Ishikawa (cell line): ENCODE results near the gene EHD4.

Experiments
- CEBPB ChIP-seq: IDR thresholded peaks from 2 replicates; pipeline ENCODE4 v1.6.1; 2012
- CREB1 ChIP-seq: IDR thresholded peaks from 2 replicates; pipeline ENCODE4 v1.6.1; 2012; ENCODE audit warnings: low read depth
- EGR1 ChIP-seq: IDR thresholded peaks from 2 replicates; pipeline ENCODE4 v1.6.1; 2012
- EP300 ChIP-seq: IDR thresholded peaks from 2 replicates; pipeline ENCODE4 v1.6.1; 2012; ENCODE audit warnings: borderline replicate concordance
- FOXM1 ChIP-seq: IDR thresholded peaks from 2 replicates; pipeline ENCODE4 v1.6.1; 2012; ENCODE audit warnings: low read depth, borderline replicate concordance
- NFIC ChIP-seq: IDR thresholded peaks from 2 replicates; pipeline ENCODE4 v1.6.1; 2012
- RAD21 ChIP-seq: IDR thresholded peaks from 2 replicates; pipeline ENCODE4 v1.6.1; 2012; ENCODE audit warnings: low read depth
- TAF1 ChIP-seq: IDR thresholded peaks from 2 replicates; pipeline ENCODE4 v1.6.1; 2012; ENCODE audit warnings: low read depth, mild to moderate bottlenecking
- TCF12 ChIP-seq: IDR thresholded peaks from 2 replicates; pipeline ENCODE4 v1.6.1; 2012; ENCODE audit warnings: low read depth
- TEAD4 ChIP-seq: IDR thresholded peaks from 2 replicates; pipeline ENCODE4 v1.6.1; 2012
- YY1 ChIP-seq: IDR thresholded peaks from 2 replicates; pipeline ENCODE4 v1.6.1; 2012; ENCODE audit warnings: low read depth
- ZBTB7A ChIP-seq: IDR thresholded peaks from 2 replicates; pipeline ENCODE4 v1.6.1; 2012; ENCODE audit warnings: low read depth
- TF ChIP-seq, protein P1 (sequence below): IDR thresholded peaks from 2 replicates; pipeline ENCODE4 v1.6.1; 2012
- TF ChIP-seq, protein P2 (sequence below): IDR thresholded peaks from 2 replicates; pipeline ENCODE4 v1.6.1; 2012
- TF ChIP-seq, protein P3 (sequence below): IDR thresholded peaks from 2 replicates; pipeline ENCODE4 v1.6.1; 2012; ENCODE audit warnings: low read depth, mild to moderate bottlenecking

The EHD4 gene

DNA sequence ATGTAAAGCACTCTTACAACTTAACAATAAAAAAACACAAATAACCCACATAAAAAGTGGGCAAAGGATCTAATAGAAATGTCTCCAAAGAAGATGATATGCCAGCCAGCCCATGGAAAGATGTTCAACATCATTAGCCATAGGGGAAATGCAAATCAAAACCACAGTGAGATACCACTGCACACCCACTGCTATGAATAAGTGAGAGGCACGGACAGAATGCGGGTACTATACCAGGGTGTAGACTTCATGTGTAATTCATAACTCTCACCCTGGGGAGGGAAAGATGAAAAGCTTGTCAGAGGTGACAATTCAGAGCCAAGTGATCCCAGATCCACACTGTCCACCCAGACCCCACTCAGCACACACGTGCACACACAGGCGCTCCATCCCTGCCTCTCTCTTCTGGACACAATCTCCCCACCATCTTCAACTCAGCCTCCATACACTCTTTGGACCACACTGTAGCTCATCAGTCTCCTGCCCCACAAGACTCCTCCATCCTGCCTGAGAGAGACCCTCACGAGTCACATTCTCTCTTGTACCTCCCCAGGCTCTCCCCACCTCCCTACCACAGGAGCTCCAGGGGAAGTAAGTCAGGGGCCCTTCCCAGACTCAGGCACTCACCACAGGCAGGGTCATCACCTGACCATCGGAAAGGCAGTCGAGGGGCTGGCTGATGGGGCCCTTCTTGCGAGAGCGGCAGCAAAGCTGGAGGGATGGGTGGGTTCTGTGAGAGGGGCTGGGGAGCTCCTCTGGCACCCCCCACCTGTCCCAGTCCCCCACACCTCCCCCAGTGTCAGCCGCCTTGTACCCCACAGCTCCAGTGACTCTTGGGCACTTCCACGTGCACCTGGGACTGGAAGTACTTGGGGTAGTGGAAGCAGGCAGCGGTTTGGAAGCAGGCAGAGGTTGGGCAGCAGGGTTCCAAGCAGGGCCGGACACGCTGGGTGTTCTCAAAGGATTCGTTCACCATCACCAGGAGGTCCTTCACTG, 27.2 kb upstream of the EHD4 start:
- TF ChIP-seq, protein P1, sequence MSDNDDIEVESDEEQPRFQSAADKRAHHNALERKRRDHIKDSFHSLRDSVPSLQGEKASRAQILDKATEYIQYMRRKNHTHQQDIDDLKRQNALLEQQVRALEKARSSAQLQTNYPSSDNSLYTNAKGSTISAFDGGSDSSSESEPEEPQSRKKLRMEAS, result no peak
- TF ChIP-seq FOXM1 (no peak), YY1 (no peak), CREB1 (no peak), EGR1 (no peak), RAD21 (no peak), NFIC (no peak), ZBTB7A (no peak), TEAD4 (no peak), TCF12 (no peak)
- TF ChIP-seq, protein P2, sequence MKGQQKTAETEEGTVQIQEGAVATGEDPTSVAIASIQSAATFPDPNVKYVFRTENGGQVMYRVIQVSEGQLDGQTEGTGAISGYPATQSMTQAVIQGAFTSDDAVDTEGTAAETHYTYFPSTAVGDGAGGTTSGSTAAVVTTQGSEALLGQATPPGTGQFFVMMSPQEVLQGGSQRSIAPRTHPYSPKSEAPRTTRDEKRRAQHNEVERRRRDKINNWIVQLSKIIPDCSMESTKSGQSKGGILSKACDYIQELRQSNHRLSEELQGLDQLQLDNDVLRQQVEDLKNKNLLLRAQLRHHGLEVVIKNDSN, result no peak
- TF ChIP-seq, protein P3, sequence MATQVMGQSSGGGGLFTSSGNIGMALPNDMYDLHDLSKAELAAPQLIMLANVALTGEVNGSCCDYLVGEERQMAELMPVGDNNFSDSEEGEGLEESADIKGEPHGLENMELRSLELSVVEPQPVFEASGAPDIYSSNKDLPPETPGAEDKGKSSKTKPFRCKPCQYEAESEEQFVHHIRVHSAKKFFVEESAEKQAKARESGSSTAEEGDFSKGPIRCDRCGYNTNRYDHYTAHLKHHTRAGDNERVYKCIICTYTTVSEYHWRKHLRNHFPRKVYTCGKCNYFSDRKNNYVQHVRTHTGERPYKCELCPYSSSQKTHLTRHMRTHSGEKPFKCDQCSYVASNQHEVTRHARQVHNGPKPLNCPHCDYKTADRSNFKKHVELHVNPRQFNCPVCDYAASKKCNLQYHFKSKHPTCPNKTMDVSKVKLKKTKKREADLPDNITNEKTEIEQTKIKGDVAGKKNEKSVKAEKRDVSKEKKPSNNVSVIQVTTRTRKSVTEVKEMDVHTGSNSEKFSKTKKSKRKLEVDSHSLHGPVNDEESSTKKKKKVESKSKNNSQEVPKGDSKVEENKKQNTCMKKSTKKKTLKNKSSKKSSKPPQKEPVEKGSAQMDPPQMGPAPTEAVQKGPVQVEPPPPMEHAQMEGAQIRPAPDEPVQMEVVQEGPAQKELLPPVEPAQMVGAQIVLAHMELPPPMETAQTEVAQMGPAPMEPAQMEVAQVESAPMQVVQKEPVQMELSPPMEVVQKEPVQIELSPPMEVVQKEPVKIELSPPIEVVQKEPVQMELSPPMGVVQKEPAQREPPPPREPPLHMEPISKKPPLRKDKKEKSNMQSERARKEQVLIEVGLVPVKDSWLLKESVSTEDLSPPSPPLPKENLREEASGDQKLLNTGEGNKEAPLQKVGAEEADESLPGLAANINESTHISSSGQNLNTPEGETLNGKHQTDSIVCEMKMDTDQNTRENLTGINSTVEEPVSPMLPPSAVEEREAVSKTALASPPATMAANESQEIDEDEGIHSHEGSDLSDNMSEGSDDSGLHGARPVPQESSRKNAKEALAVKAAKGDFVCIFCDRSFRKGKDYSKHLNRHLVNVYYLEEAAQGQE, result no peak

DNA sequence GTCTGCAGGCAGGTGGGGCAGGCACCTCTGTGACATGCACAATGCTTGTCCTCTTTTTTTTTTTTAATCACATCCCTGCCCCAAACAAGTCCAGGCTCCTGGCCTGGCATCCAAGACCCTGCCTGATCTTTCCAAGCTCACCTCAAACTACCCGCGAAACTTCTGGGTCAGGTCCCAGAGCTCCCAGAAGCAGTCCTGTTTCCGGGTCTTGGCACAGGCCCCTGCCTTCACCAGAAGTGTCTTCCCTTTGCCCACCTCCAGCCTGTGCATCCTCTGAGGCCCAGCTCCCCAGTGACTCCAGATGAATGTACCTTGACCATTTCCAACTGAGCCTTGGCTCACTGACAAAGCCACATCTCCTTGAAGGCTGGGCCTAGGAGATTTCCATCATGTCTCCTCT, 25.5 kb upstream of the EHD4 start:
- no peak for TF ChIP-seq FOXM1
- no peak for TF ChIP-seq TCF12
- no peak for TF ChIP-seq RAD21
- TF ChIP-seq, protein P2, result no peak
- TF ChIP-seq YY1, result no peak
- TF ChIP-seq EGR1, result no peak
- no peak for TF ChIP-seq TEAD4
- TF ChIP-seq, protein P3, result no peak
- TF ChIP-seq CEBPB, result no peak
- TF ChIP-seq TAF1, result no peak
- TF ChIP-seq, protein P1, result no peak
- TF ChIP-seq EP300, result no peak
- TF ChIP-seq CREB1, result no peak
- TF ChIP-seq NFIC, result no peak
- no peak for TF ChIP-seq ZBTB7A

DNA sequence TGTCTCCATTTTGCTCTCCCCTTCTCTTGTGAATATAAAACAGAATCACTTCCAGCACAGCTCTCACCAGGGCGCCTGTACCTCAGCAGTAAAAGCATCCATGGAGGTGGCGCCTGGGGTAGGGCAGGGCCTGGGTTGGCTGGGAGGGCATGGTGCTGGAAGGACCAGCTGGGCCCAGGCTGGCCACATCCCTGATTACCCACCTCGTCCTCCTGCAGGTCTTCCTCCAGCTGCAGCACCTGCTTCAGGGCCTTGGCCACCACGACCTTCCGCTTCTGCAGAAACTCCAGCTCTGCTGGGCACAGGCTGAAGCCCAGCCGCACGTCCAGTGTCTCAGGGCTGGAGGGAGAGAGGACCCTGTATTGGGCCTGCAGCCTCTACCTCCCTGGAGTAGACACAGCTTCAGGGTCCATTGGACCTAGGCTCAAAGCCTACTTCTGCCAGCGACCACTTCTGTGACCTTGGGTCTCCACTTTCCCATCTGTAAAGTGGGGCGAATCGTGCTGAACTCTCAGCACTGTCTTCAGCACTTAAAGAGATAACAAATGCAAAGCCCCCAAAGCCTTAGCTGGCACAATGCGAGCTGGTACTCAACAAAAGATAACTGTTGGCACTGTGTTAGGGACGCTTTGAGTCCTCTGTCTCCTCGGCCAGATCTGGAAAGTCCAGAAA, 24.7 kb upstream of the EHD4 start:
- TF ChIP-seq EGR1, result no peak
- no peak for TF ChIP-seq TAF1
- no peak for TF ChIP-seq EP300
- TF ChIP-seq, protein P1, result no peak
- TF ChIP-seq ZBTB7A, result no peak
- TF ChIP-seq CEBPB, result no peak
- TF ChIP-seq, protein P2, result no peak
- TF ChIP-seq FOXM1, result no peak
- TF ChIP-seq, protein P3, result no peak
- no peak for TF ChIP-seq CREB1
- no peak for TF ChIP-seq TEAD4
- TF ChIP-seq RAD21, result no peak
- no peak for TF ChIP-seq TCF12
- no peak for TF ChIP-seq NFIC
